ENCODE measurements around the gene TSFM. TPM values are rescaled to one million over a fixed set of nuclear protein-coding genes. Genes with fewer than 3 reads are reported as not detected.

TSFM gene
- total RNA-seq, 1 donor from 2014 or later, result 17.9 TPM

- H3K27me3 ChIP-seq, result no peaks in the 10 kb centered on the region
- no peaks in the 10 kb centered on the region for H3K9me3 ChIP-seq
- H3K36me3 ChIP-seq, result peaks cover 0 to 32% of the 10 kb centered on the region in 2 donors
- no peak for DNase-seq (ENCODE audit: extremely low spot score in 2 of 2)
- no peak for TF ChIP-seq POLR2A (IDR thresholded peaks at IDR 0.05)
- no peak for TF ChIP-seq CTCF (IDR thresholded peaks at IDR 0.05)
- no peak for TF ChIP-seq POLR2AphosphoS5 (IDR thresholded peaks at IDR 0.05; ENCODE audit: insufficient read depth in 1 of 2, low read depth in 1 of 2)
- peaks cover 18% of the 10 kb centered on the region for H3K4me1 ChIP-seq
- peak overlapping the region; percentile 59 to 67 for H3K4me3 ChIP-seq
- H3K27ac ChIP-seq, result no peak overlapping the region
- intact Hi-C loops (cut with DNase I), result no loop called here
Measured at GRCh38 chr12:57746025-57746424, 36.6 kb upstream of the TSFM start.

GRCh38 chr12:57749061-57749460 is 33.5 kb upstream of the TSFM start:
- Histone ChIP-seq H3K36me3 (peaks cover 0 to 32% of the 10 kb centered on the region in 2 donors), H3K27me3 (no peaks in the 10 kb centered on the region), H3K4me3 (no peak overlapping the region), H3K4me1 (peaks cover 33% of the 10 kb centered on the region), H3K27ac (no peak overlapping the region), H3K9me3 (no peaks in the 10 kb centered on the region)
- no peak for TF ChIP-seq CTCF (IDR thresholded peaks at IDR 0.05)
- TF ChIP-seq POLR2AphosphoS5 (IDR thresholded peaks at IDR 0.05; ENCODE audit: insufficient read depth in 1 of 2, low read depth in 1 of 2), result no peak
- no peak for TF ChIP-seq POLR2A (IDR thresholded peaks at IDR 0.05)
- no peak for DNase-seq (ENCODE audit: extremely low spot score in 2 of 2)
- intact Hi-C loops (cut with DNase I), result no loop called here

- Histone ChIP-seq H3K27me3 (no peaks in the 10 kb centered on the region), H3K4me3 (peak overlapping the region; percentile 67 to 77), H3K27ac (peak overlapping the region; percentile 83), H3K9me3 (no peaks in the 10 kb centered on the region), H3K36me3 (peaks cover 0 to 32% of the 10 kb centered on the region in 2 donors), H3K4me1 (peaks cover 34% of the 10 kb centered on the region)
- TF ChIP-seq POLR2AphosphoS5 (IDR thresholded peaks at IDR 0.05; ENCODE audit: insufficient read depth in 1 of 2, low read depth in 1 of 2) (no peak), CTCF (IDR thresholded peaks at IDR 0.05) (no peak), POLR2A (IDR thresholded peaks at IDR 0.05) (no peak)
- intact Hi-C loops (cut with DNase I), result no loop called here
- no peak for DNase-seq (ENCODE audit: extremely low spot score in 2 of 2)
Measured at GRCh38 chr12:57750561-57751431, 31.8 kb upstream of the TSFM start.

GRCh38 chr12:57751432-57751787 is 31.2 kb upstream of the TSFM start:
- intact Hi-C loops (cut with DNase I), result no loop called here
- peaks cover 0 to 32% of the 10 kb centered on the region in 2 donors for H3K36me3 ChIP-seq
- peak overlapping the region; percentile 83 for H3K27ac ChIP-seq
- TF ChIP-seq POLR2A (IDR thresholded peaks at IDR 0.05) (no peak), CTCF (IDR thresholded peaks at IDR 0.05) (no peak), POLR2AphosphoS5 (IDR thresholded peaks at IDR 0.05; ENCODE audit: insufficient read depth in 1 of 2, low read depth in 1 of 2) (no peak)
- no peaks in the 10 kb centered on the region for H3K27me3 ChIP-seq
- no peaks in the 10 kb centered on the region for H3K9me3 ChIP-seq
- peak in 1 of 2 donors; percentile 93 for DNase-seq (ENCODE audit: extremely low spot score in 2 of 2)
- H3K4me3 ChIP-seq, result peak overlapping the region; percentile 67 to 77
- peaks cover 39% of the 10 kb centered on the region for H3K4me1 ChIP-seq

Measured in vagina (tissue), 2 donors.